Rectal smooth muscle tissue (tissue), 1 donor: ENCODE data around the gene CELF4.

Experiments used
- H3K27ac ChIP-seq: one replicate; pipeline ENCODE4 v1.7.0; 2013; ENCODE audit warnings: low read depth, low read length, inconsistent platforms
- H3K27me3 ChIP-seq: one replicate; pipeline ENCODE4 v1.7.0; 2013; ENCODE audit warnings: low read length; ENCODE audit not compliant: control insufficient read depth, insufficient read depth
- H3K36me3 ChIP-seq: one replicate; pipeline ENCODE4 v1.7.0; 2013; ENCODE audit warnings: low read length; ENCODE audit not compliant: control insufficient read depth, insufficient read depth
- H3K4me1 ChIP-seq: one replicate; pipeline ENCODE4 v1.7.0; 2013; ENCODE audit warnings: low read length; ENCODE audit not compliant: control insufficient read depth, insufficient read depth
- H3K4me3 ChIP-seq: one replicate; pipeline ENCODE4 v1.7.0; 2013; ENCODE audit warnings: low read length
- H3K9ac ChIP-seq: one replicate; pipeline ENCODE4 v1.7.0; 2013; ENCODE audit warnings: low read length

The CELF4 gene

GRCh38 chr18:37541517-37541916 is 24.1 kb downstream of the CELF4 start:
- H3K4me3 ChIP-seq = no peak overlapping the region
- peaks cover 6% of the 10 kb centered on the region for H3K27me3 ChIP-seq
- H3K4me1 ChIP-seq = no peaks in the 10 kb centered on the region
- H3K9ac ChIP-seq = no peak overlapping the region
- H3K36me3 ChIP-seq = no peaks in the 10 kb centered on the region
- no peak overlapping the region for H3K27ac ChIP-seq

- no peak overlapping the region for H3K9ac ChIP-seq
- no peaks in the 10 kb centered on the region for H3K4me1 ChIP-seq
- no peak overlapping the region for H3K4me3 ChIP-seq
- no peak overlapping the region for H3K27ac ChIP-seq
- H3K27me3 ChIP-seq = peaks cover 6% of the 10 kb centered on the region
- H3K36me3 ChIP-seq = no peaks in the 10 kb centered on the region
Observed at GRCh38 chr18:37540424-37541138, 25.0 kb downstream of the CELF4 start.

- no peak overlapping the region for H3K27ac ChIP-seq
- H3K36me3 ChIP-seq = no peaks in the 10 kb centered on the region
- no peaks in the 10 kb centered on the region for H3K4me1 ChIP-seq
- no peak overlapping the region for H3K4me3 ChIP-seq
- H3K27me3 ChIP-seq = peaks cover 6% of the 10 kb centered on the region
- H3K9ac ChIP-seq = no peak overlapping the region
Observed at GRCh38 chr18:37539236-37539635, 26.4 kb downstream of the CELF4 start.

GRCh38 chr18:37538526-37539205 is 26.9 kb downstream of the CELF4 start:
- Histone ChIP-seq H3K27me3 (peaks cover 6% of the 10 kb centered on the region), H3K27ac (no peak overlapping the region)

GRCh38 chr18:37537868-37538525 is 27.6 kb downstream of the CELF4 start:
- no peaks in the 10 kb centered on the region for H3K36me3 ChIP-seq
- no peak overlapping the region for H3K4me3 ChIP-seq
- H3K9ac ChIP-seq = no peak overlapping the region
- no peaks in the 10 kb centered on the region for H3K4me1 ChIP-seq
- H3K27me3 ChIP-seq = peaks cover 6% of the 10 kb centered on the region
- no peak overlapping the region for H3K27ac ChIP-seq

More at GRCh38 chr18:37538526-37539205, 26.9 kb downstream of the CELF4 start:
- Histone ChIP-seq H3K4me1 (no peaks in the 10 kb centered on the region), H3K9ac (no peak overlapping the region), H3K4me3 (no peak overlapping the region), H3K36me3 (no peaks in the 10 kb centered on the region)

GRCh38 chr18:37536656-37537055 is 28.9 kb downstream of the CELF4 start:
- Histone ChIP-seq H3K27ac (no peak overlapping the region), H3K36me3 (no peaks in the 10 kb centered on the region), H3K4me3 (no peak overlapping the region), H3K9ac (no peak overlapping the region), H3K27me3 (peaks cover 6% of the 10 kb centered on the region), H3K4me1 (no peaks in the 10 kb centered on the region)

GRCh38 chr18:37535968-37536367 is 29.6 kb downstream of the CELF4 start:
- H3K4me1 ChIP-seq = no peaks in the 10 kb centered on the region
- H3K4me3 ChIP-seq = no peak overlapping the region
- H3K27me3 ChIP-seq = peaks cover 6% of the 10 kb centered on the region
- no peak overlapping the region for H3K9ac ChIP-seq
- no peak overlapping the region for H3K27ac ChIP-seq
- H3K36me3 ChIP-seq = no peaks in the 10 kb centered on the region

GRCh38 chr18:37534627-37535026 is 31.0 kb downstream of the CELF4 start:
- Histone ChIP-seq H3K27ac (no peak overlapping the region), H3K27me3 (peaks cover 6% of the 10 kb centered on the region), H3K4me3 (no peak overlapping the region)

GRCh38 chr18:37533647-37534584 is 31.7 kb downstream of the CELF4 start:
- H3K27me3 ChIP-seq = peaks cover 10% of the 10 kb centered on the region
- no peak overlapping the region for H3K27ac ChIP-seq
- H3K36me3 ChIP-seq = no peaks in the 10 kb centered on the region
- H3K4me3 ChIP-seq = no peak overlapping the region
- no peaks in the 10 kb centered on the region for H3K4me1 ChIP-seq
- no peak overlapping the region for H3K9ac ChIP-seq

More at GRCh38 chr18:37534627-37535026, 31.0 kb downstream of the CELF4 start:
- Histone ChIP-seq H3K4me1 (no peaks in the 10 kb centered on the region), H3K36me3 (no peaks in the 10 kb centered on the region), H3K9ac (no peak overlapping the region)

GRCh38 chr18:37532917-37533316 is 32.7 kb downstream of the CELF4 start:
- no peak overlapping the region for H3K4me3 ChIP-seq

GRCh38 chr18:37529863-37530262 is 35.7 kb downstream of the CELF4 start:
- peaks cover 4% of the 10 kb centered on the region for H3K27me3 ChIP-seq
- no peak overlapping the region for H3K4me3 ChIP-seq
- no peaks in the 10 kb centered on the region for H3K36me3 ChIP-seq
- H3K27ac ChIP-seq = no peak overlapping the region
- no peaks in the 10 kb centered on the region for H3K4me1 ChIP-seq
- no peak overlapping the region for H3K9ac ChIP-seq

More at GRCh38 chr18:37532917-37533316, 32.7 kb downstream of the CELF4 start:
- Histone ChIP-seq H3K9ac (no peak overlapping the region), H3K27me3 (peaks cover 4% of the 10 kb centered on the region), H3K4me1 (no peaks in the 10 kb centered on the region), H3K27ac (no peak overlapping the region), H3K36me3 (no peaks in the 10 kb centered on the region)

GRCh38 chr18:37529296-37529695 is 36.3 kb downstream of the CELF4 start:
- Histone ChIP-seq H3K27me3 (peaks cover 4% of the 10 kb centered on the region), H3K36me3 (no peaks in the 10 kb centered on the region), H3K9ac (no peak overlapping the region), H3K27ac (no peak overlapping the region), H3K4me3 (no peak overlapping the region), H3K4me1 (no peaks in the 10 kb centered on the region)
